ENCODE results near the gene KCTD17. TPM values are rescaled to one million over a fixed set of nuclear protein-coding genes. Genes with fewer than 3 reads are reported as not detected.

Gene KCTD17
- polyA plus RNA-seq, 3 donors = 8.4 to 40.0 (median 9.0) TPM

GRCh38 chr22:37065180-37065579 lies 13.6 kb downstream of the KCTD17 start:
- H3K9me3 Mint-ChIP-seq = peaks cover 0 to 5% (median 0%) of the 10 kb centered on the region in 7 donors
- H3K79me2 ChIP-seq (ENCODE audit: insufficient read depth, low read length) = no peaks in the 10 kb centered on the region
- TF ChIP-seq CTCF (IDR thresholded peaks at IDR 0.05) = no peak
- H3K4me1 ChIP-seq (ENCODE audit: control insufficient read depth in 1 of 2, insufficient read depth in 2 of 2, low read length in 2 of 2) = no peaks in the 10 kb centered on the region
- peaks cover 20 to 33% (median 32%) of the 10 kb centered on the region in 3 donors for H3K27me3 Mint-ChIP-seq (ENCODE audit: low read depth in 3 of 3)
- no peak overlapping the region for H3K4me2 ChIP-seq (replicated peaks; ENCODE audit: extremely low read depth, low read length, poor library complexity, severe bottlenecking)
- H3K4me1 Mint-ChIP-seq = no peaks in the 10 kb centered on the region
- H4K20me1 ChIP-seq (ENCODE audit: insufficient read depth, low read length) = no peaks in the 10 kb centered on the region
- no peak overlapping the region for H3K27ac Mint-ChIP-seq
- H3K36me3 Mint-ChIP-seq = peaks cover 3 to 14% of the 10 kb centered on the region in 2 donors
- H3K9me3 ChIP-seq (replicated peaks in 1 of 2; ENCODE audit: control insufficient read depth in 1 of 2, insufficient read depth in 1 of 2, low read length in 2 of 2) = no peaks in the 10 kb centered on the region
- H3K9ac ChIP-seq (ENCODE audit: insufficient read depth, low read length, poor library complexity, severe bottlenecking) = no peak overlapping the region
- 97% methylated on average over 3 of the region's 3 CpGs for WGBS (ENCODE audit: insufficient coverage)
- DNase-seq = no peak
- intact Hi-C loops (cut with micrococcal nuclease) = no loop called here
- H3K4me3 ChIP-seq (replicated peaks in 1 of 3; ENCODE audit: low read depth in 2 of 3, low read length in 3 of 3) = no peak overlapping the region
- peaks cover 4 to 5% of the 10 kb centered on the region in 2 donors for H3K36me3 ChIP-seq (replicated peaks in 1 of 2; ENCODE audit: control insufficient read depth in 1 of 2, insufficient read depth in 2 of 2, low read length in 2 of 2)
- no peak overlapping the region for H3K4me3 Mint-ChIP-seq
- H2AFZ ChIP-seq (ENCODE audit: insufficient read depth, low read depth, low read length, poor library complexity, severe bottlenecking) = no peak overlapping the region
- H3K27ac ChIP-seq (ENCODE audit: low read depth in 1 of 2, low read length in 2 of 2) = no peak overlapping the region
- H3K27me3 ChIP-seq (ENCODE audit: control insufficient read depth in 2 of 2, insufficient read depth in 2 of 2, low read length in 2 of 2) = peaks cover 10 to 26% of the 10 kb centered on the region in 2 donors

DNA sequence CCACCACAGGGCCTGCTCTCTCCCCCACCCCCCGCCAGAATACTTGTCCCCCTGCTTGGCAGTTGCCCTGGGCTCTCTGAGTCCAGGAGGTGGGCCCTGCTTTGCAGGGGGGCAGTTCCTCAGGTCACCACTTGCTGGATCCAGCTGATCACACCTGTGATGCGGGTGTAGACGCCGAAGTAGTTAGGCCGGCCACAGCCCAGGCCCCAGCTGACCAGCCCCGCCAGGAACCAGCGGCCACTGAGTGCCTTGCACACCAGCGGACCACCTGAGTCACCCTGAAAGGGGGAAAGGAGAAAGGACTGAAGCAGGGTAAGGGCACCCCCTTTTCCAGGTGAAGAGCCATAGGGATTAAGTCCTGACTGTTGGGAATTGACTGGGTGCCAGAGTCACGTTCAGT lies 14.4 kb downstream of the KCTD17 start:
- no peak for TF ChIP-seq CTCF (IDR thresholded peaks at IDR 0.05)
- H3K36me3 ChIP-seq (replicated peaks in 1 of 2; ENCODE audit: control insufficient read depth in 1 of 2, insufficient read depth in 2 of 2, low read length in 2 of 2) = peaks cover 0 to 5% of the 10 kb centered on the region in 2 donors
- 80% methylated on average over 2 of the region's 9 CpGs for WGBS (ENCODE audit: insufficient coverage)
- H4K20me1 ChIP-seq (ENCODE audit: insufficient read depth, low read length) = no peaks in the 10 kb centered on the region
- no peak overlapping the region for H3K4me2 ChIP-seq (replicated peaks; ENCODE audit: extremely low read depth, low read length, poor library complexity, severe bottlenecking)
- H3K9ac ChIP-seq (ENCODE audit: insufficient read depth, low read length, poor library complexity, severe bottlenecking) = no peak overlapping the region
- no peak overlapping the region for H3K4me3 ChIP-seq (replicated peaks in 1 of 3; ENCODE audit: low read depth in 2 of 3, low read length in 3 of 3)
- intact Hi-C loops (cut with micrococcal nuclease) = no loop called here
- H3K27me3 ChIP-seq (ENCODE audit: control insufficient read depth in 2 of 2, insufficient read depth in 2 of 2, low read length in 2 of 2) = peaks cover 10 to 30% of the 10 kb centered on the region in 2 donors
- no peak overlapping the region for H3K27ac Mint-ChIP-seq
- H3K4me1 Mint-ChIP-seq = no peaks in the 10 kb centered on the region
- H3K79me2 ChIP-seq (ENCODE audit: insufficient read depth, low read length) = no peaks in the 10 kb centered on the region
- no peak overlapping the region for H3K4me3 Mint-ChIP-seq
- no peak for DNase-seq
- H3K27me3 Mint-ChIP-seq (ENCODE audit: low read depth in 3 of 3) = peaks cover 20 to 39% (median 38%) of the 10 kb centered on the region in 3 donors
- peaks cover 0 to 5% (median 0%) of the 10 kb centered on the region in 7 donors for H3K9me3 Mint-ChIP-seq
- no peak overlapping the region for H3K27ac ChIP-seq (ENCODE audit: low read depth in 1 of 2, low read length in 2 of 2)
- H3K36me3 Mint-ChIP-seq = peaks cover 2 to 6% of the 10 kb centered on the region in 2 donors
- no peaks in the 10 kb centered on the region for H3K9me3 ChIP-seq (replicated peaks in 1 of 2; ENCODE audit: control insufficient read depth in 1 of 2, insufficient read depth in 1 of 2, low read length in 2 of 2)
- no peak overlapping the region for H2AFZ ChIP-seq (ENCODE audit: insufficient read depth, low read depth, low read length, poor library complexity, severe bottlenecking)
- H3K4me1 ChIP-seq (ENCODE audit: control insufficient read depth in 1 of 2, insufficient read depth in 2 of 2, low read length in 2 of 2) = no peaks in the 10 kb centered on the region
